Measurements from ENCODE around the gene SHROOM3. TPM values are rescaled to one million over a fixed set of nuclear protein-coding genes. Genes with fewer than 3 reads are reported as not detected.
A peak's percentile ranks its signal among the peaks of the same experiment; 100 is the strongest.

Gene SHROOM3
- total RNA-seq, 2 donors from 2014 or later = not detected

DNA sequence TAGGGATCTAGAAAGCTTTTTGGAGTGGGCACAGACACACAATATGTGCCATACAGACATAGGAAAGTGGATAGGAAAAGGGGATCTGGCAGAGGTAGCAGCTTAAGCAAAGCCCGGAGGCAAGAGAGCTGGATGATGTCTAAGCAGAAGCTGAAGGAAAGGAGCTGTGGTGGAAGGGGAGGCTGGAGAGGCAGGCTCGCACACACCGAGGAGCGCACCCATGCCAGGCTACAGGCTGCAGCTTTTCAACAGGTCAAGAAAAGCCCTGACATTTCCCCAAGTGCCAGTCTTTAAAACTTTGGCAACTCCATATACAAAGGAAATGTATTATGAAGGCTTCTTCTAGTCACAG lies 395.6 kb downstream of the SHROOM3 start:
- DNase-seq (ENCODE audit: low spot score) (no peak), ATAC-seq (no peak)
- Mint-ChIP-seq H3K27ac (no peak overlapping the region), H3K27me3 (peaks cover 4 to 7% of the 10 kb centered on the region in 2 donors), H3K4me1 (ENCODE audit: low read depth in 2 of 2) (no peaks in the 10 kb centered on the region), H3K36me3 (no peaks in the 10 kb centered on the region), H3K4me3 (no peak overlapping the region), H3K9me3 (no peaks in the 10 kb centered on the region)

DNA sequence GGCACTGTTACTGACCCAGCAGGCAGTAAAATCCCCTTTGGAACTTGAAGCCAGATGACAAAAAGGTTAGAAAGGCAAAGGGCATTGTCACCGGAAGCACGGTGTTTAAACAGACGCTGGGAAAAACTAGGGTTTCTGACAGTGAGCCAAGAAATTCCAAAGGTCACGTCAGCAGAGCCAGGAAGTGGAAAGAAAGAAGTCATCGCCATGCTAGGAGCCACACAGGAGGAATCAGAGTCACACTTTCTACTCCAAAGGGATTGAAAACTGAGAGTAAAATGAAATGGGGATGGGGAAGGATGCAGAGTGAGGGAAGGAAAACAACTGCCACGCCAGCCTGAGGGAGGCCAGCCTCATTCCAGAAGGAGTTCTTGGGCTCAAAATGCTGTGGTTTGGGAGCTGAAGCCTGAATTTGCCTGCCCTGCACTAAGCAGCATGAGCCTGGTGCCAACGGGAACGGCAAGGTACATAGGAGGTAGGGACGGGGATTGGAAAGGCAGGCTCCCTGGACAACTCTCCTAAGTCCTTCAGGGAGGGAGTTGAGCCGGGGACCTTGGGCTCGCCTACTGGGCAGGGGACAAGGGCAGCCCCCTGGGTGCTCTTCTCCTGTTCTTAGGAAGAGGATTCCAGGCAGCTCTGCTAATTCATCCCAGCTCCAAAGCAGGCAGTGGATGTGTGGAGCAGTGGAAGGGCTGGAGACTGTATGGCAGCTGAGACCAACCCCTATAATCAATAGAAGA lies 396.1 kb downstream of the SHROOM3 start:
- H3K27me3 Mint-ChIP-seq = peaks cover 4 to 7% of the 10 kb centered on the region in 2 donors
- DNase-seq (ENCODE audit: low spot score) (no peak), ATAC-seq (peak in 1 of 2 donors; percentile 15)
- no peaks in the 10 kb centered on the region for H3K4me1 Mint-ChIP-seq (ENCODE audit: low read depth in 2 of 2)
- no peak overlapping the region for H3K27ac Mint-ChIP-seq
- H3K9me3 Mint-ChIP-seq = no peaks in the 10 kb centered on the region
- no peaks in the 10 kb centered on the region for H3K36me3 Mint-ChIP-seq
- no peak overlapping the region for H3K4me3 Mint-ChIP-seq

DNA sequence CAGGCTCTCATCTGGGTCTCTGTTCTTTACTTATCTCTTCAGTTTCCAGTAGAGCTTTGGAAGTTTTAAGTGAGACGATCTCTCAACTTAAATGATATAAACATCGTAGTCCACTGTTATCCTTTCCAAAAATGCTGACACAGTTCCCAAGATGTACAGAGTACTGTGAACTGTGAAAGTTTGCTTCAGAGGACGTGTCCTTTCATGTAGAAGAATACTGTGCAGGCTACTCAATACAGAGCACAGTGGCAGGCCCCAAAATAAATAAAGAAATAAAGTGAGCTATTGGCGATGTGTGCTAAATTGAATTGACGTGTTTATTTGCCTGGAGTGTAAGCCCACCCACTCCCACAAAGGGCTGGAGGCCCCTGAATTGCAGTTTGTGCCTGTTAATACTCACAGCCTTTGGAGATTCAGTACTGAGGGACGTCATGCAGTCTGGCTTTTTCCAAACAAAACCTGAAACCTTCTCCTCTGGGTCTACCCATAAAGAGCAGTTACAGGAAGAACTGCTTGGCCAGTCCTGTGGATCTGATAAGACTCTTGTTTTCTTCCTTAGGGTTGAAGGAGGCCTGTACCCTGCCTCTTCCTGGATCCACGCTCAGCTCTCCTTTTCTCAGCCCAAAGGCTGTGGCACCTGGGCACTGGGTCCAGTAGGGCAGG lies 396.8 kb downstream of the SHROOM3 start:
- no peak overlapping the region for H3K4me3 Mint-ChIP-seq
- no peak overlapping the region for H3K27ac Mint-ChIP-seq
- H3K9me3 Mint-ChIP-seq = no peaks in the 10 kb centered on the region
- H3K4me1 Mint-ChIP-seq (ENCODE audit: low read depth in 2 of 2) = no peaks in the 10 kb centered on the region
- ATAC-seq (no peak), DNase-seq (ENCODE audit: low spot score) (no peak)
- no peaks in the 10 kb centered on the region for H3K36me3 Mint-ChIP-seq
- peaks cover 4 to 7% of the 10 kb centered on the region in 2 donors for H3K27me3 Mint-ChIP-seq

Other genes starting within 250 kb of the SHROOM3 start
- gene SCARB2, start 221.4 kb upstream of the SHROOM3 start, total RNA-seq = 10 to 100 TPM in 1 of 2 donors, 1 to 10 TPM in 1; 9.9 to 13.9 TPM
- not detected for gene FAM47E, start 183.5 kb upstream of the SHROOM3 start, total RNA-seq
- gene STBD1, start 128.5 kb upstream of the SHROOM3 start, total RNA-seq = 1 to 10 TPM; 3.6 to 3.9 TPM
- gene CCDC158, start 14.1 kb upstream of the SHROOM3 start, total RNA-seq = not detected